Uterus (tissue), 2 donors: Measurements from ENCODE around the gene KIF26A.

Source experiments
- POLR2A ChIP-seq, 2 donors: fragments of 450-650 bp; IDR thresholded peaks; one replicate each; pipeline ENCODE4 v1.6.1; 2016; ENCODE audit warnings: antibody characterized with exemption in 2 of 2, mild to moderate bottlenecking in 1 of 2, moderate library complexity in 1 of 2
- TF ChIP-seq, protein P1 (sequence below), 4 experiments: fragments of 200-600 bp in 2 of 4; fragments of 450-650 bp in 2 of 4; sonication (generic) in 2 of 4; IDR thresholded peaks; one replicate each; pipeline ENCODE4 v1.5.1; 2016 to 2019; ENCODE audit warnings: antibody characterized with exemption in 4 of 4, mild to moderate bottlenecking in 2 of 4, moderate library complexity in 1 of 4

DNA sequence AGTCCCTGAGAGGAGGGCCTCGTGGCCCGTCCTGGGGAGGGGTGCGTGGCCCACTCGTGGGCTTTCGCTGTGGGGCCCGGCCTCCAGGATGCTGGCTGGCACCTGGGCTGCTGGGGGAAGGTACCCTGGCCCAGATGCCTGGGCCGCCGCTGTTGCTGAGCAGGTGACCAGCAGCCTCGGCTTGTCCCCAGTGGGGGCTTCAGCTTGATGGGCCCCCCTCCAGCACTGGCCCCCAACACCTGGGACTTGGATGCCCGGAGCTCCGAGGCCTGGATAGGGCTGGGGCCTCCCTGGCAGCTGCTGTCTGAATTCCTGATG is 10.8 kb downstream of the KIF26A start:
- TF ChIP-seq, protein P1, sequence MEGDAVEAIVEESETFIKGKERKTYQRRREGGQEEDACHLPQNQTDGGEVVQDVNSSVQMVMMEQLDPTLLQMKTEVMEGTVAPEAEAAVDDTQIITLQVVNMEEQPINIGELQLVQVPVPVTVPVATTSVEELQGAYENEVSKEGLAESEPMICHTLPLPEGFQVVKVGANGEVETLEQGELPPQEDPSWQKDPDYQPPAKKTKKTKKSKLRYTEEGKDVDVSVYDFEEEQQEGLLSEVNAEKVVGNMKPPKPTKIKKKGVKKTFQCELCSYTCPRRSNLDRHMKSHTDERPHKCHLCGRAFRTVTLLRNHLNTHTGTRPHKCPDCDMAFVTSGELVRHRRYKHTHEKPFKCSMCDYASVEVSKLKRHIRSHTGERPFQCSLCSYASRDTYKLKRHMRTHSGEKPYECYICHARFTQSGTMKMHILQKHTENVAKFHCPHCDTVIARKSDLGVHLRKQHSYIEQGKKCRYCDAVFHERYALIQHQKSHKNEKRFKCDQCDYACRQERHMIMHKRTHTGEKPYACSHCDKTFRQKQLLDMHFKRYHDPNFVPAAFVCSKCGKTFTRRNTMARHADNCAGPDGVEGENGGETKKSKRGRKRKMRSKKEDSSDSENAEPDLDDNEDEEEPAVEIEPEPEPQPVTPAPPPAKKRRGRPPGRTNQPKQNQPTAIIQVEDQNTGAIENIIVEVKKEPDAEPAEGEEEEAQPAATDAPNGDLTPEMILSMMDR (IDR thresholded peaks at IDR 0.05), result no peak
- no peak for TF ChIP-seq POLR2A (IDR thresholded peaks at IDR 0.05)
